Karpas-422 (cell line): ENCODE results near the gene SOAT2. TPM values are rescaled to one million over a fixed set of nuclear protein-coding genes. Genes with fewer than 3 reads are reported as not detected.

Source experiments
- DNase-seq: peaks from one replicate; pipeline ENCODE4 v3.0.0-alpha.2; 2015
- H2AFZ ChIP-seq: fragments of 200-600 bp; sonication (generic); 2 replicates; pipeline ENCODE4 v1.6.1; 2014; ENCODE audit warnings: antibody characterized with exemption, low read length, mixed read lengths
- H3K27ac ChIP-seq: fragments of 200-600 bp; sonication (generic); 2 replicates; pipeline ENCODE4 v1.5.1; 2014; ENCODE audit warnings: mild to moderate bottlenecking, low read length, moderate library complexity
- H3K27me3 ChIP-seq: fragments of 200-600 bp; sonication (generic); 2 replicates; pipeline ENCODE4 v1.6.1; 2014; ENCODE audit warnings: low read length, mixed read lengths
- H3K36me3 ChIP-seq: fragments of 200-600 bp; sonication (generic); 2 replicates; pipeline ENCODE4 v1.6.1; 2014; ENCODE audit warnings: low read length, mixed read lengths; ENCODE audit not compliant: insufficient read depth
- H3K4me1 ChIP-seq: fragments of 200-600 bp; sonication (generic); 2 replicates; pipeline ENCODE4 v1.6.1; 2014; ENCODE audit warnings: mild to moderate bottlenecking, low read length, mixed read lengths
- H3K4me2 ChIP-seq: fragments of 200-600 bp; sonication (generic); 2 replicates; pipeline ENCODE4 v1.6.1; 2014; ENCODE audit warnings: low read length, low read depth, mild to moderate bottlenecking; ENCODE audit not compliant: poor library complexity, severe bottlenecking
- H3K4me3 ChIP-seq: fragments of 200-600 bp; sonication (generic); 2 replicates; pipeline ENCODE4 v1.5.1; 2014; ENCODE audit warnings: mild to moderate bottlenecking, antibody characterized with exemption, low read length, mixed read lengths
- H3K79me2 ChIP-seq: fragments of 200-600 bp; sonication (generic); 2 replicates; pipeline ENCODE4 v1.6.1; 2014; ENCODE audit warnings: mild to moderate bottlenecking, low read length, mixed read lengths
- H3K9ac ChIP-seq: fragments of 200-600 bp; sonication (generic); 2 replicates; pipeline ENCODE4 v1.6.0; 2014; ENCODE audit warnings: low read length
- H3K9me2 ChIP-seq: fragments of 200-600 bp; sonication (generic), shearing (Covaris generic); replicated peaks from 2 replicates; pipeline ENCODE4 v1.6.0; 2014; ENCODE audit warnings: mild to moderate bottlenecking, low read length, moderate library complexity; ENCODE audit not compliant: insufficient read depth
- H3K9me3 ChIP-seq: fragments of 300-700, 200-600 bp; sonication (generic); 2 replicates; pipeline ENCODE4 v1.6.1; 2014; ENCODE audit warnings: low read length, mixed read lengths
- H4K20me1 ChIP-seq: fragments of 200-600 bp; sonication (generic); 2 replicates; pipeline ENCODE4 v1.6.1; 2014; ENCODE audit warnings: mild to moderate bottlenecking, antibody characterized with exemption, low read length, low read depth; ENCODE audit not compliant: insufficient read depth
- small RNA-seq: library from RNA; depleted of rRNA; stranded (forward); fragments of <200 nt; gene quantifications from one replicate; pipeline ENCODE3, GENCODE V24; 2014
- total RNA-seq: library from RNA; depleted of rRNA; stranded (reverse); fragments of >200 nt; shearing (Covaris generic); gene quantifications from 2 replicates; pipeline ENCODE4 v1.2.3, GENCODE V29; 2014; ENCODE audit warnings: low replicate concordance; rRNA removed

The SOAT2 gene
- total RNA-seq, 1 experiment from 2014 or later: not detected

- Histone ChIP-seq H2AFZ (no peak overlapping the region), H4K20me1 (no peaks in the 10 kb centered on the region), H3K36me3 (no peaks in the 10 kb centered on the region), H3K4me3 (no peak overlapping the region), H3K27me3 (no peaks in the 10 kb centered on the region), H3K4me2 (no peak overlapping the region), H3K9ac (no peak overlapping the region), H3K27ac (no peak overlapping the region), H3K4me1 (no peaks in the 10 kb centered on the region), H3K79me2 (no peaks in the 10 kb centered on the region), H3K9me3 (no peaks in the 10 kb centered on the region), H3K9me2 (no peaks in the 10 kb centered on the region)
- DNase-seq: no peak
Observed at GRCh38 chr12:53170876-53171724, 67.8 kb downstream of the SOAT2 start.

- Histone ChIP-seq H3K4me1 (no peaks in the 10 kb centered on the region), H3K9ac (no peak overlapping the region), H3K4me2 (no peak overlapping the region), H3K4me3 (no peak overlapping the region), H2AFZ (no peak overlapping the region), H3K79me2 (no peaks in the 10 kb centered on the region), H3K27me3 (no peaks in the 10 kb centered on the region), H4K20me1 (no peaks in the 10 kb centered on the region), H3K27ac (no peak overlapping the region), H3K9me3 (no peaks in the 10 kb centered on the region), H3K9me2 (no peaks in the 10 kb centered on the region), H3K36me3 (no peaks in the 10 kb centered on the region)
- DNase-seq: no peak
Observed at GRCh38 chr12:53171725-53172329, 68.5 kb downstream of the SOAT2 start.

GRCh38 chr12:53172352-53172751 is 69.1 kb downstream of the SOAT2 start:
- no peak overlapping the region for H3K9ac ChIP-seq
- no peaks in the 10 kb centered on the region for H3K79me2 ChIP-seq
- H3K9me3 ChIP-seq: no peaks in the 10 kb centered on the region
- H3K4me3 ChIP-seq: no peak overlapping the region
- no peaks in the 10 kb centered on the region for H3K9me2 ChIP-seq
- no peaks in the 10 kb centered on the region for H4K20me1 ChIP-seq
- H3K27ac ChIP-seq: no peak overlapping the region
- no peak for DNase-seq
- no peak overlapping the region for H2AFZ ChIP-seq
- H3K4me2 ChIP-seq: no peak overlapping the region
- no peaks in the 10 kb centered on the region for H3K27me3 ChIP-seq
- H3K36me3 ChIP-seq: no peaks in the 10 kb centered on the region
- H3K4me1 ChIP-seq: no peaks in the 10 kb centered on the region

GRCh38 chr12:53173085-53173715 is 69.9 kb downstream of the SOAT2 start:
- no peaks in the 10 kb centered on the region for H3K9me2 ChIP-seq
- H3K36me3 ChIP-seq: no peaks in the 10 kb centered on the region
- H3K4me2 ChIP-seq: no peak overlapping the region
- H2AFZ ChIP-seq: no peak overlapping the region
- H3K4me1 ChIP-seq: no peaks in the 10 kb centered on the region
- H3K4me3 ChIP-seq: no peak overlapping the region
- DNase-seq: no peak
- no peak overlapping the region for H3K27ac ChIP-seq
- no peaks in the 10 kb centered on the region for H3K9me3 ChIP-seq
- no peaks in the 10 kb centered on the region for H3K27me3 ChIP-seq
- H4K20me1 ChIP-seq: no peaks in the 10 kb centered on the region
- H3K9ac ChIP-seq: no peak overlapping the region
- no peaks in the 10 kb centered on the region for H3K79me2 ChIP-seq

Small RNAs within 50 kb of the gene (small RNA-seq; reads per million reads assigned to genes)
- gene HIGD1AP1 (not detected), gene MIR6757 (not detected), gene RNU6-333P (not detected)

Other genes starting within 250 kb of the SOAT2 start
- not detected in 2 replicates for gene KRT8, start 198.4 kb upstream of the SOAT2 start, total RNA-seq
- gene KRT18, start 154.4 kb upstream of the SOAT2 start, total RNA-seq: not detected in 2 replicates
- gene EIF4B, start 97.0 kb upstream of the SOAT2 start, total RNA-seq: 549 and 718 TPM in 2 replicates
- 0.48 TPM in 1 of 2 replicates, not detected in the other for gene TNS2, start 53.4 kb upstream of the SOAT2 start, total RNA-seq
- 11.1 and 17.4 TPM in 2 replicates for gene SPRYD3, start 24.1 kb upstream of the SOAT2 start, total RNA-seq
- gene IGFBP6, start 5.8 kb upstream of the SOAT2 start, total RNA-seq: 0.54 TPM in 1 of 2 replicates, not detected in the other
- gene ZNF740, start 77.2 kb downstream of the SOAT2 start, total RNA-seq: 24.0 and 30.6 TPM in 2 replicates
- gene CSAD, start 77.4 kb downstream of the SOAT2 start, total RNA-seq: 13.1 and 19.2 TPM in 2 replicates
- gene ITGB7, start 103.8 kb downstream of the SOAT2 start, total RNA-seq: 124 and 159 TPM in 2 replicates
- gene RARG, start 128.7 kb downstream of the SOAT2 start, total RNA-seq: 1.7 and 6.5 TPM in 2 replicates
- 9.4 and 22.8 TPM in 2 replicates for gene ESPL1, start 164.8 kb downstream of the SOAT2 start, total RNA-seq
- 387 and 492 TPM in 2 replicates for gene PFDN5, start 192.1 kb downstream of the SOAT2 start, total RNA-seq
- 67.1 and 85.5 TPM in 2 replicates for gene MYG1, start 196.2 kb downstream of the SOAT2 start, total RNA-seq
- 37.3 and 63.6 TPM in 2 replicates for gene AAAS, start 218.1 kb downstream of the SOAT2 start, total RNA-seq
- not detected in 2 replicates for gene SP7, start 232.9 kb downstream of the SOAT2 start, total RNA-seq